GM18868 (cell line): ENCODE data around the gene PCDH12.
A peak's percentile ranks its signal among the peaks of the same experiment; 100 is the strongest.
"Not testable (repeated sequence)": the region's sequence is repeated elsewhere in the genome, so short reads cannot be mapped to it uniquely, and the experiment has no call there.

Source experiments
- ATAC-seq: cut with Tn5 transposase; IDR thresholded peaks from one replicate; pipeline ENCODE4 v1.9.1; 2021; ENCODE audit warnings: mild to moderate bottlenecking, moderate library complexity; ENCODE audit not compliant: unreplicated experiment

Gene PCDH12

DNA sequence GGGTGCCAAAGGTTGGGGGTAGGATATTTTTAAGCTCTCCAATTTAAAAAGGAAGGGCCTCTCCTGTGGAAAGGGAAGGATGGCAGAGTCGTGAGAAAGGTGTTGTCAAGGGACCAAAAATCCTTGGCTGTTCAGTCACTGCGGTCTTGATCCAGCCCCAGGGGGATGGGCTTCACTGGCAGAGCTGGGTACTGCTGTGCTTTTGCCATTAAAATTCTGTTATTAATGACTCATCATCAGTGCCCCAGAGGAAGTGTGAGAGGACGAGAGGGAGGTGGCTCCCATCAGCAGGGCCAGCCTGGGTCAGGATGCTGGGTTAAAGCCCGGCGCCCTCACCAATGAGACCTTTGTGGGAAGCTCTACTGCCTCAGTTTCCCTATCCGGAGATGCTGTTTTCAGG, 16.7 kb downstream of the PCDH12 start:
- no peak for ATAC-seq

GRCh38 chr5:141940695-141941271, 17.2 kb downstream of the PCDH12 start:
- ATAC-seq: no peak

GRCh38 chr5:141935538-141935937, 22.5 kb downstream of the PCDH12 start:
- no peak for ATAC-seq

DNA sequence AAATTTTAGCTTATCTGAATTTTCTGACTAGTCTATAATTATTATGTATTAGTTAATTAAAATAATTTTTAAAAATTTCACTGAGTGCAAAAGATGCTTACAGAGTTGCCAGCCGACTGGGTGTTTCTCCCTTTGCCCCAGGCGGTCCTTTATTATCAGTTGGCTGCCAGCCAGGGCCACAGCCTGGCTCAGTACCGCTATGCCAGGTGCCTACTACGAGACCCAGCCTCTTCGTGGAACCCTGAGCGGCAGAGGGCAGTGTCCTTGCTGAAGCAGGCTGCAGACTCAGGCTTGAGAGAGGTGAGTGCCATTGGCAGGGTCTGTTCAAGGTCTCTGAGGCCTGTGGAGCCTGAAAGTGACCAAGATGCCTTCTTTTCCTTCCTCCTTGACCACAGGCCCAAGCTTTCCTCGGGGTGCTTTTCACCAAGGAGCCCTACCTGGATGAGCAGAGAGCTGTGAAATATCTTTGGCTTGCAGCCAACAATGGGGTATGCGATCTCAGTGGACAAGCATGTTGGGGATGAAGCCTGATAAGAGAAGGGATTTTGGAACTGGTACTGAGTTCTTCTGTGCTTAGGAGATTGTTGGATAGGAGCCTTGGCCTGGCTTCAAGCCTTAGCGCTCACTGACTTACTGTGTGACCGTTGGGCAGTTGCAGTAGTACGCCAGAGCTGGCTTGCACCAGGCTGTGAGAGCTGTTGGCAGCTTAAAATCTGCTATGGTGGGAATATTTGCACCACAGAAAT, 23.7 kb downstream of the PCDH12 start:
- ATAC-seq: no peak

GRCh38 chr5:141933151-141933550, 24.9 kb downstream of the PCDH12 start:
- ATAC-seq: no peak

- ATAC-seq: no peak
These were observed 26.3 kb downstream of the PCDH12 start for GRCh38 chr5:141931694-141932093.

DNA sequence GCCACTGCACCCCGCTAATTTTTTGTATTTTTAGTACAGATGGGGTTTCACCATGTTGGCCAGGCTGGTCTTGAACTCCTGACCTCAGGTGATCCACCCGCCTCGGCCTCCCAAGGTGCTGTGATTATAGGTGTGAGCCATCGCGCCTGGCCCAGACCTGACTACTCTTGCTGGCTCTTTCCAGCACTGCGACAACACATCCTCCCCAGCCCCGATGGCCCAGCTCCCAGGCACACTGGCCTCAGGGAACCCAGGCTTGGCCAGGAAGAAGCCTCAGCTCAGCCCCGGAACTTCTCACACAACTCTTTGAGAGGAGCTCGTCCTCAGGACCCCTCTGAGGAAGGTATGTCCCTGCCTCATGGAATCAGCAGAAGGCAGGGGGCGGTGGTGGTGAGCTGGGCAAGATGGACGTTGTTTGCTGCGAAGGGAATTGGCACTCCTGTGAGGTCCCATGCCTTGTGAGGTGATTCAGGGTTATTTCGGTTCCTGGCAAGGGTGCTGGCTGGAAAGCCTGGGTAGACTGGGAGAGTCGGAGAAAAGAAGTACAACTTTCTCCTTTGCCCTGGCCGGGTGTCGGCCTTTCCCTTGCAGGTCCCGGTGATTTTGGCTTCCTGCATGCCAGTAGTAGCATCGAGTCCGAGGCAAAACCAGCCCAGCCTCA, 28.5 kb downstream of the PCDH12 start:
- no peak for ATAC-seq

DNA sequence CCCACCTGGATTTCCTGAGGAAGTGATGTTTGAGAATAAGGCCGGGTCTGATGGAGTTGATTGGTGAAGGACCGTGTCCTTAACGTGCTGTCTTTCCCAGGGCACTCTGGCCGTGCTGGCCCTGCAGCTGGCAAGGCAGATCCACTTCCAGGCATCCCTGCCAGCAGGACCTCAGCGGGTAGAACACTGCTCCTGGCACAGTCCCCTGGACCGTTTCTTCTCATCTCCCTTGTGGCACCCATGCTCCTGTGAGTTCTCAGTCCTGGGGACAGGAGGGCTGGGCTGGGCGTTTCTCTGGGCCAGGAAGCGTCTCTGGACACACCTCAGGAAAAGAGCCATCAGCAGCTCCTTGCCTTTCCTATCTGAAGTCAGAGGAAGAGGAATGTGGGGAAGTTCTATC, 30.0 kb downstream of the PCDH12 start:
- no peak for ATAC-seq

GRCh38 chr5:141926434-141926833, 31.6 kb downstream of the PCDH12 start:
- ATAC-seq: no peak

DNA sequence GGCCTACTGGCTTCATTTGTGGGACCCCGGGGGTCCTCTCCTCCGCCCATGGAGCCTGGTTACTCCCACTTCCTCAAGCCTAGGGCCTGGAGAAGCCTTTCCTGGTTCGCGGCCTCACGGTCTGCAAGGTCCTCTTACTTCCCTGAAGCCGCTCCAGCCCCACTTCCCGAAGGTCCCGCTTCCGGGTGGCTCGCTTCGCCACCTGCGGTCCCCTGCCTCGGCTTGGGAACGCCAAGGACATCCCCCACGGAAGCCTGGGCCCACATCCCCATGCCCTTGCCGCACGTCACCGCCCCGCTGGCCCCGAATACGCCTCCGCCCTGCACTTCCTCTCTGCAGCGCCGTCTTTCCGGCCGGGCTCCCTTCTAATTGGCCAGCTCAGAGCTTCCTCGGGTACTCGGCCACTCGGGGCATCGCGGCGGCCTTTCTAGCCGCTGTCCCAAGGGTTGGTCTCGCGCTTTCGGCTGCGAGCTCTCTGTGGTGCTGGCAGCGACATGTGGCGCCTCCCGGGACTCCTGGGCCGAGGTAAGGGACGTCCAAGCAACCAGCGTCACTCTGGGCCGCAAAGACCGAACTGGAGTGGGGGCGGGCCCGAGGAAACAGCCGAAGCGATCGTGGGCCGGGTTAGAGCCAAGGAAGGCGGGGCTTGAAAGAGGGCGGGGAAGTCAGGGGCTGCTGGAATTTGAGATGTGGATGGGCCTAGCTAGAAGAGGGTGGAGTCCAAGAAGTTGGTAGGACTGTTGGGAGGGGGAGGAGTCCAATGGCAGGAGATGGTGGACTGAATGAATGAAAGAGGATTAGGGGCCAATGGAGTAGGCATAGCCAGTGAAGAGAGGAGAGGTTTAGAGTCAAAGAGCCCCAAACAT, 34.3 kb downstream of the PCDH12 start, which contains the start of gene DELE1:
DELE1 (plus strand) TSS at position 424 of the 866 bp plus-strand sequence; CDS start at position 495, 71 bp downstream.
- peak; percentile 97 for ATAC-seq

DNA sequence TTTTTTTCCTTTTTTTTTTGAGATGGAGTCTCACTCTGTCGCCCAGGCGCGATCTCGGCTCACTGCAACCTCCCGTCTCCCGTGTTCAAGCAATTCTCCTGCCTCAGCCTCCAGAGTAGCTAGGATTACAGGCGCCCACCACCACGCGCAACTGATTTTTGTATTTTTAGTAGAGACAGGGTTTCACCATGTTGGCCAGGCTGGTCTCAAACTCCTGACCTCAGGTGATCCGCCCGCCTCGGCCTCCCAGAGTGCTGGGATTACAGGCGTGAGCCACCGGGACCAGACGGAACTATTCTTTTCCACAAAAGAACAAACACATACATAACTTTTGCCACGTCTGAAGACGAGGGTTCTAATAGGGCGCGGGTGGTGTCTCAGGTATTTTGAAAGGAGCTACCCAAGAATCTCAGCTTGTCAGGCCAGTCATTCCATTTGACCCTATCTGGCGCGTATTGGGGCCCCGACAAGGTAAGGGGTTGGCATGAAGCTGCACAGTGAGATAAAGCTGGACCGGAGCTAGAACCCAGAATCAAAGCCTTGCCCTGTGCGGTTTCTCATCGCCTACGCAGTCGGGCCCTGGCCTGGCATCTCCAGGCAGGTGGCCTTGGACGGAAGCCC, 35.1 kb downstream of the PCDH12 start:
- not testable (repeated sequence) for ATAC-seq

DNA sequence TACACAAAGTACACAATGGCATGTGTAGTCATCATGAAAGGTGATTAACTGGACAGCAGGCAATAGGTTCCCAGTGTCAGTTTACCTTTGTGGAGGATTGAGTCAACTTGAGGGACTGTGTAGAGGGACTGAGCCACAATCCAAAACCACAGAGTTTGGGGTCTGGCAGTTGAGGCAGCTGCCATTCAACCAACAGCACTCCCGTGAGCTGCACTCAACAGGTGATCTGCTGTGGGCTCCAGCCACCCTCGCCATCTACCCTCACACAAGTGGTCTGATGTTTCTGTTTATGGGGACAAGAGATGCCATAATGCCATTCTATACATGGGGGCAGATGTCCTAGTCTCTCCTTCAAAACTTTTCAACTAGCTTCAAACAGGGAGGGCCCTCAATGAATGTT, 37.2 kb downstream of the PCDH12 start:
- no peak for ATAC-seq

DNA sequence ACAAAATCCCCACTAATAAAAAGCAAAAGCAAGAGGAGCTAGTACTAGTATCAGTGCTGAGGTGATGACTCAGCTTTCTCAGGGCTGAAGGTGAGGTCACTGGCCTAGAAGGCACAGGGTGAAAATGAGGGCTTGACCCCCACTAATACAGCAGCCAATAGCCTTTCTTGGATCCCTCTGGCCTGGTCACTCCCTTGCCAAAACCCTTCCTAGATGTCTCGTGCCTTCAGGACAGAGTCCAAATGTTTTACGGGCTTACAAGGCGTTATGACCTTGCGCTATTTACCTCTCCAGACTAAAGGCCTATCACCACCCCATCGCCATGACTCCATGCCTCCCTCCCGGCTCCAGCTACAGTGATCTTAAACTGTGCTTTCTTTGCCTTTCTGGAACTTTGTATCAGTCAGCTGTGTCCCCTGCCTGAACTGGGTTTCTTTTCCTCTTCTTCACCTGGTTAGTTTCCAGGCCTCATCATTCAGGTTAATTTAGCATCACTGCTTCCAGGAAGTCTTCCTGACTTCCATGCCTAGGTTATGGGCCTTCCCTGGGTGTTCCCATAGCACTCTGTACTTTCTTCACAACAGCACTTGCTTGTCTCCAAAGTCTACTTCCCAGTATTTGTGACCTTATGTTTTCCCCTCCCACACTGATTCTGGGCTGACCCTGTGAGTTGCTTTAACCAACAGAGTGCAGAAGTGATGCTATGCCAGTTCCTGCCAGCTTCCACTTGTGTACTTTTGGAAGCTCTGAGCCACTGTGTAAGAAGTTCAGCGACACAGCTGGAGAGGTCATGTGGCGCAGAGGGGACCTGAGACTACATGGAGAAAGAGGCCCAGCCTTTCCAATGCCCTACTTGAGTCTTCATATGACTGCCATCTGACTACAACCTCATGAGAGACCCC, 38.5 kb downstream of the PCDH12 start:
- no peak for ATAC-seq

- ATAC-seq: no peak
These were observed 40.2 kb downstream of the PCDH12 start for GRCh38 chr5:141917760-141918159.

GRCh38 chr5:141916522-141916921, 41.5 kb downstream of the PCDH12 start:
- no peak for ATAC-seq

- ATAC-seq: peak; percentile 42
These were observed 42.1 kb downstream of the PCDH12 start for GRCh38 chr5:141915881-141916336.

- ATAC-seq: no peak
These were observed 43.2 kb downstream of the PCDH12 start for GRCh38 chr5:141914797-141915196.

- ATAC-seq: peak; percentile 64
These were observed 43.7 kb downstream of the PCDH12 start for GRCh38 chr5:141914199-141914743.

GRCh38 chr5:141913560-141914198, 44.3 kb downstream of the PCDH12 start:
- ATAC-seq: peak; percentile 33
